ENCODE results near the gene SHROOM4. TPM values are rescaled to one million over a fixed set of nuclear protein-coding genes. Genes with fewer than 3 reads are reported as not detected.

Gene SHROOM4
- total RNA-seq, 1 experiment from 2014 or later, result 0.13 TPM

DNA sequence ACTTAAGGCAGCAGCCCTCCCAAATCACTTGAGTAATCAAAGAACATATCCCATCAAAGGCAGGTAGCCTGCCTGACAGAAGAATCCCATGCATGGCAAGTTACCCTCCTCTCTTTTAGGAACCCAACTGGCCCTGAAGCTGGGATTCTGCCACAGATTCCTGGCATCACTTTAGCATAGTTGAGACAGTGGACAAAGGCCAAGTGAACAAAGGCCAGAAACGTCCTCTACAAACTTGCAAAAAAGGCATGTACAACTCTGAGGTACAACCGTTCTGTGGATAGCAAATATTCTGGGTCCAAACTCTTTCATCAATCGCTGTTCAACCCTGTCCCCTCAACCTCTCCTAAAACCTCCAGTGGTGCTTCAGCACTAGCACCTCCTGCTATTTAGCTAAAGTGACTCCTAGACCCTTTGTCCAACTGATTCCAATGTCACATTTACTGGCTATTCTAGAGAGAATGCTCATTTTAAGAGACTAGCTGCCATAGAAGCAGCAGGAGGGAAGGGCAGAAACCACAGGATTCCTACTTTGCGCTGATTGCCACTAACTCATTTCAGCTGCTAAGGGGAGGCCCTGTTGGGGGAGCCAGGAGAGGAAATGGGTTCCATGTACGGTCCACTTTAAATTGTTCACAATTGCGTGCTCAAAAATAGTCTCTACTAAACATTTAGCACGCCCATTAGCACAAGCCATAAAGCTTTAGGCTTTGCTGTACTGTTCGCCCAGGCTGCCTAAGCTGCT lies 105.9 kb downstream of the SHROOM4 start:
- Histone ChIP-seq H3K4me3 (ENCODE audit: low read depth in 2 of 2, low read length in 2 of 2) (no peak overlapping the region), H3K9me3 (ENCODE audit: control insufficient read depth, insufficient read depth, low read depth, low read length) (no peaks in the 10 kb centered on the region), H3K27ac (ENCODE audit: low read length) (no peak overlapping the region), H3K36me3 (ENCODE audit: control insufficient read depth, insufficient read depth, low read length) (no peaks in the 10 kb centered on the region), H3K4me1 (ENCODE audit: control insufficient read depth, insufficient read depth, low read length) (no peaks in the 10 kb centered on the region), H3K27me3 (ENCODE audit: control insufficient read depth, insufficient read depth, low read length) (no peaks in the 10 kb centered on the region)
- POLR2A ChIA-PET, result no interaction called here
- ATAC-seq (no peak), DNase-seq (ENCODE audit: low read depth, low spot score) (no peak)
- intact Hi-C loops (cut with micrococcal nuclease; ENCODE audit: unreplicated experiment) (no loop called here), in situ Hi-C loops (cut with HindIII; ENCODE audit: low pct_unique_long_range_greater_than_20kb, low sequenced_read_pairs) (no loop called here)
- BruUV-seq (replicated peaks), result no TSS peak
- CTCF ChIA-PET, result no interaction called here
- no peak for TF ChIP-seq TCF7L2 (IDR thresholded peaks at IDR 0.05; ENCODE audit: low read depth, low read length)

DNA sequence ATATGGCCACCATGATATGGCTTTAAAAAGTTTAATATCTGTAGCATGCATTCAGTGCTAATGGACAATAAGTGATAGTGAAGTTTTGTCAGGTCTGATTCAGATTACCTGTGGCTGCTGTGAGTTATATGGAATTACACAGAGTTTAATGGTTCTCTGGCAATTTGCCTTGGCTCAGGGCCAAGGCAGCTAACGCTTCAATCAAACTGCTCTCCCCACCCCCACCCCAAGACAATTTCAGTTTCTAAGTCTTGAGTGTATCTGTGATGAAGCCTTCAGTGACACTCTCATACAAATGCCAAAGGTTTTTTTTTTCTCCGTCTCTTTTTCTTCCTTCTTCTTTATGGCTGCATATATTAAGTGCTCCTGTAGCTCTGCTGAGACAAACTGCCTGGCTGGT lies 106.6 kb downstream of the SHROOM4 start:
- no peak for DNase-seq (ENCODE audit: low read depth, low spot score)
- TF ChIP-seq, protein P1, sequence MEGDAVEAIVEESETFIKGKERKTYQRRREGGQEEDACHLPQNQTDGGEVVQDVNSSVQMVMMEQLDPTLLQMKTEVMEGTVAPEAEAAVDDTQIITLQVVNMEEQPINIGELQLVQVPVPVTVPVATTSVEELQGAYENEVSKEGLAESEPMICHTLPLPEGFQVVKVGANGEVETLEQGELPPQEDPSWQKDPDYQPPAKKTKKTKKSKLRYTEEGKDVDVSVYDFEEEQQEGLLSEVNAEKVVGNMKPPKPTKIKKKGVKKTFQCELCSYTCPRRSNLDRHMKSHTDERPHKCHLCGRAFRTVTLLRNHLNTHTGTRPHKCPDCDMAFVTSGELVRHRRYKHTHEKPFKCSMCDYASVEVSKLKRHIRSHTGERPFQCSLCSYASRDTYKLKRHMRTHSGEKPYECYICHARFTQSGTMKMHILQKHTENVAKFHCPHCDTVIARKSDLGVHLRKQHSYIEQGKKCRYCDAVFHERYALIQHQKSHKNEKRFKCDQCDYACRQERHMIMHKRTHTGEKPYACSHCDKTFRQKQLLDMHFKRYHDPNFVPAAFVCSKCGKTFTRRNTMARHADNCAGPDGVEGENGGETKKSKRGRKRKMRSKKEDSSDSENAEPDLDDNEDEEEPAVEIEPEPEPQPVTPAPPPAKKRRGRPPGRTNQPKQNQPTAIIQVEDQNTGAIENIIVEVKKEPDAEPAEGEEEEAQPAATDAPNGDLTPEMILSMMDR (IDR thresholded peaks at IDR 0.05), result no peak
- TF ChIP-seq SIN3A (IDR thresholded peaks at IDR 0.05; ENCODE audit: borderline replicate concordance, insufficient read depth, low read depth, low read length), result no peak
- no peak for TF ChIP-seq TCF7L2 (IDR thresholded peaks at IDR 0.05; ENCODE audit: low read depth, low read length)
- TF ChIP-seq, protein P2, sequence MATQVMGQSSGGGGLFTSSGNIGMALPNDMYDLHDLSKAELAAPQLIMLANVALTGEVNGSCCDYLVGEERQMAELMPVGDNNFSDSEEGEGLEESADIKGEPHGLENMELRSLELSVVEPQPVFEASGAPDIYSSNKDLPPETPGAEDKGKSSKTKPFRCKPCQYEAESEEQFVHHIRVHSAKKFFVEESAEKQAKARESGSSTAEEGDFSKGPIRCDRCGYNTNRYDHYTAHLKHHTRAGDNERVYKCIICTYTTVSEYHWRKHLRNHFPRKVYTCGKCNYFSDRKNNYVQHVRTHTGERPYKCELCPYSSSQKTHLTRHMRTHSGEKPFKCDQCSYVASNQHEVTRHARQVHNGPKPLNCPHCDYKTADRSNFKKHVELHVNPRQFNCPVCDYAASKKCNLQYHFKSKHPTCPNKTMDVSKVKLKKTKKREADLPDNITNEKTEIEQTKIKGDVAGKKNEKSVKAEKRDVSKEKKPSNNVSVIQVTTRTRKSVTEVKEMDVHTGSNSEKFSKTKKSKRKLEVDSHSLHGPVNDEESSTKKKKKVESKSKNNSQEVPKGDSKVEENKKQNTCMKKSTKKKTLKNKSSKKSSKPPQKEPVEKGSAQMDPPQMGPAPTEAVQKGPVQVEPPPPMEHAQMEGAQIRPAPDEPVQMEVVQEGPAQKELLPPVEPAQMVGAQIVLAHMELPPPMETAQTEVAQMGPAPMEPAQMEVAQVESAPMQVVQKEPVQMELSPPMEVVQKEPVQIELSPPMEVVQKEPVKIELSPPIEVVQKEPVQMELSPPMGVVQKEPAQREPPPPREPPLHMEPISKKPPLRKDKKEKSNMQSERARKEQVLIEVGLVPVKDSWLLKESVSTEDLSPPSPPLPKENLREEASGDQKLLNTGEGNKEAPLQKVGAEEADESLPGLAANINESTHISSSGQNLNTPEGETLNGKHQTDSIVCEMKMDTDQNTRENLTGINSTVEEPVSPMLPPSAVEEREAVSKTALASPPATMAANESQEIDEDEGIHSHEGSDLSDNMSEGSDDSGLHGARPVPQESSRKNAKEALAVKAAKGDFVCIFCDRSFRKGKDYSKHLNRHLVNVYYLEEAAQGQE (IDR thresholded peaks at IDR 0.05; ENCODE audit: insufficient read depth in 1 of 2, low read depth in 2 of 2, low read length in 1 of 2), result no peak
- TF ChIP-seq POLR2AphosphoS5 (IDR thresholded peaks at IDR 0.05; ENCODE audit: low read depth, low read length), result no peak

DNA sequence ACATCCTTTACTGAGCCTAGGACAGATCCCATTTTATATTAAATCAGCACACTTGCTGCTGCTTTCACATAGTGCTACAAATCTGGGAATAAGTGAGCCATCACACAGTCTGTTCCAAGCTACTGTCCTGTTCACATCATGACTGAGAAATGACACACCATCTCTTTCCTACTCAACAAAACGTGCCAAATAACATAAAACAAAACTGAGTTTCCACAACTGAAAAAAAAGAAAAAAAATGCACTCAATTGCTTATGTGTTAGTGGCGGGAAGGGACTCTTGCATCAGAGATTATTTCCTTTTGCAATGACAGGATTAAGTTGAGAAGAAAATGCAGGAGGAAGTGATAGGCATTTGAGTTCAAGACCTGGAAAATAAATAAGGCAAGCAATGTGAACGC lies 109.0 kb downstream of the SHROOM4 start:
- Histone ChIP-seq H3K9me3 (ENCODE audit: control insufficient read depth, insufficient read depth, low read depth, low read length) (no peaks in the 10 kb centered on the region), H3K4me3 (ENCODE audit: low read depth in 2 of 2, low read length in 2 of 2) (no peak overlapping the region), H3K27ac (ENCODE audit: low read length) (no peak overlapping the region), H3K4me1 (ENCODE audit: control insufficient read depth, insufficient read depth, low read length) (no peaks in the 10 kb centered on the region), H3K36me3 (ENCODE audit: control insufficient read depth, insufficient read depth, low read length) (no peaks in the 10 kb centered on the region), H3K27me3 (ENCODE audit: control insufficient read depth, insufficient read depth, low read length) (no peaks in the 10 kb centered on the region)
- POLR2A ChIA-PET, result no interaction called here
- in situ Hi-C loops (cut with HindIII; ENCODE audit: low pct_unique_long_range_greater_than_20kb, low sequenced_read_pairs) (no loop called here), intact Hi-C loops (cut with micrococcal nuclease; ENCODE audit: unreplicated experiment) (no loop called here)
- TF ChIP-seq, protein P2 (IDR thresholded peaks at IDR 0.05; ENCODE audit: insufficient read depth in 1 of 2, low read depth in 2 of 2, low read length in 1 of 2), result no peak
- no peak for TF ChIP-seq POLR2AphosphoS5 (IDR thresholded peaks at IDR 0.05; ENCODE audit: low read depth, low read length)
- TF ChIP-seq TCF7L2 (IDR thresholded peaks at IDR 0.05; ENCODE audit: low read depth, low read length), result no peak
- no peak for TF ChIP-seq SIN3A (IDR thresholded peaks at IDR 0.05; ENCODE audit: borderline replicate concordance, insufficient read depth, low read depth, low read length)
- DNase-seq (ENCODE audit: low read depth, low spot score) (no peak), ATAC-seq (no peak)
- BruUV-seq (replicated peaks), result no TSS peak
- CTCF ChIA-PET, result interaction anchor here (0.6 kb wide), 1 partner anchor 81 kb away, joined by 5 read pairs; no protein-coding TSS in a partner anchor

More for the DNA sequence above, 106.6 kb downstream of the SHROOM4 start:
- Histone ChIP-seq H3K9me3 (ENCODE audit: control insufficient read depth, insufficient read depth, low read depth, low read length) (no peaks in the 10 kb centered on the region), H3K27me3 (ENCODE audit: control insufficient read depth, insufficient read depth, low read length) (no peaks in the 10 kb centered on the region), H3K4me1 (ENCODE audit: control insufficient read depth, insufficient read depth, low read length) (no peaks in the 10 kb centered on the region), H3K27ac (ENCODE audit: low read length) (no peak overlapping the region), H3K4me3 (ENCODE audit: low read depth in 2 of 2, low read length in 2 of 2) (no peak overlapping the region), H3K36me3 (ENCODE audit: control insufficient read depth, insufficient read depth, low read length) (no peaks in the 10 kb centered on the region)
- in situ Hi-C loops (cut with HindIII; ENCODE audit: low pct_unique_long_range_greater_than_20kb, low sequenced_read_pairs) (no loop called here), intact Hi-C loops (cut with micrococcal nuclease; ENCODE audit: unreplicated experiment) (no loop called here)
- BruUV-seq (replicated peaks), result no TSS peak
- CTCF ChIA-PET, result no interaction called here
- ATAC-seq, result no peak
- POLR2A ChIA-PET, result no interaction called here

Measured in Panc1 (cell line).